Progenitor cell of endocrine pancreas (in vitro differentiated cells): ENCODE results near the gene TXNRD2. TPM values are rescaled to one million over a fixed set of nuclear protein-coding genes. Genes with fewer than 3 reads are reported as not detected.
A peak's percentile ranks its signal among the peaks of the same experiment; 100 is the strongest.
"Not testable (repeated sequence)": the region's sequence is repeated elsewhere in the genome, so short reads cannot be mapped to it uniquely, and the experiment has no call there.

Source experiments
- DNase-seq: peaks from one replicate; pipeline ENCODE4 v3.0.0; 2021; ENCODE audit warnings: low spot score; ENCODE audit not compliant: unreplicated experiment
- H3K27ac Mint-ChIP-seq: 2 replicates; pipeline ENCODE4 v1.8.0; 2021; ENCODE audit warnings: mild to moderate bottlenecking, moderate library complexity, mixed read lengths
- H3K27me3 Mint-ChIP-seq: 2 replicates; pipeline ENCODE4 v1.8.0; 2021; ENCODE audit warnings: mixed read lengths
- H3K36me3 Mint-ChIP-seq: 2 replicates; pipeline ENCODE4 v1.8.0; 2022; ENCODE audit warnings: mixed read lengths; ENCODE audit not compliant: insufficient read depth
- H3K4me1 Mint-ChIP-seq: 2 replicates; pipeline ENCODE4 v1.8.0; 2021; ENCODE audit warnings: low read depth, mixed read lengths
- H3K4me3 Mint-ChIP-seq: 2 replicates; pipeline ENCODE4 v1.8.0; 2021; ENCODE audit warnings: low read depth, mild to moderate bottlenecking, moderate library complexity, mixed read lengths
- H3K9me3 Mint-ChIP-seq: 2 replicates; pipeline ENCODE4 v1.8.0; 2021; ENCODE audit warnings: low read depth, mixed read lengths
- CTCF ChIP-seq: fragments of 200-600 bp; sonication (generic); IDR thresholded peaks from one replicate; pipeline ENCODE4 v1.5.0; 2021; ENCODE audit warnings: antibody characterized with exemption, mild to moderate bottlenecking; ENCODE audit not compliant: unreplicated experiment
- total RNA-seq: library from RNA; stranded (reverse); gene quantifications from 2 replicates; pipeline ENCODE4 v1.2.1, GENCODE V29; 2021

TXNRD2 gene
- total RNA-seq, 1 donor from 2014 or later: 14.0 TPM

DNA sequence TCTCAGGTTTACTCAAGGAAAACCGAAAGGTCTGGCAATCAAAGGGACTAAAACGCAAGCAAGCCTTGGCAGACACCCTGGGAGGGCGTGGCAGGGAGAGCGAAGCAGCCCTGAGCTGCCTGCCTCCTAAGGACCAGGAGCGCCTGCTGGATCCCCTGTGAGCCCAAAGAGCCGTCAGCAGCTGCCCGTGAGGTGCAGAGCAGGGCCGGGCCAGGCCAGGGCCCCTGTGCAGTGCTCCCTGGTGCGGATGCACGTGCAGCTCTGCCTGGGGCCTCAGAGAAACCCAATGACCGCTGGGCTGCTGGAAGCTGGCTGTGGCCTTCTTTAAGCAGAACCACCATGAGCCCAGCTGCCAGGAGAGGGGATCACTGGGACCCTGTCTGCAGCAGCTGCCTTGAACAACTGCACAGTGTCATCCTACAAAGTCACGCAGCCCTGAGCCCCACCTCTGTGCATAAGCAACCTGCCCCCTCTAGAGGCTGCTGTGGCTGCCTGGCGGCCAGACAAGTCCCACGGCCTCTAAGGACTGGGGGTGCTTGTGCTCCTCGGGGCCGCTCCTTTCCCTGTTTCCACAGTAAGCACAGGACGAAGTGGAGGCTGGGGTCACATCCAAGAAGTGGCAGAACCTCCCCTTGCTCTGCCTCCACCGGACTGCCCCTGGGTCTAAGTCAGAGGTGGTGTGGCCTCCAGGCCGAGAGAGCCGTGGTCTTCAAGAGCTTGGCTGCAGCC, 29.2 kb downstream of the TXNRD2 start:
- Mint-ChIP-seq H3K36me3 (peaks cover 11% of the 10 kb centered on the region), H3K9me3 (no peaks in the 10 kb centered on the region)

GRCh38 chr22:19911540-19912270, 29.9 kb downstream of the TXNRD2 start:
- DNase-seq: no peak
- no peak for TF ChIP-seq CTCF
- Mint-ChIP-seq H3K9me3 (no peaks in the 10 kb centered on the region), H3K4me1 (peaks cover 1% of the 10 kb centered on the region), H3K36me3 (peaks cover 11% of the 10 kb centered on the region), H3K27ac (no peak overlapping the region), H3K27me3 (peaks cover 18% of the 10 kb centered on the region), H3K4me3 (no peak overlapping the region)

More for the DNA sequence above, 29.2 kb downstream of the TXNRD2 start:
- Mint-ChIP-seq H3K4me1 (peaks cover 1% of the 10 kb centered on the region), H3K4me3 (no peak overlapping the region), H3K27me3 (peaks cover 18% of the 10 kb centered on the region), H3K27ac (no peak overlapping the region)
- peak; percentile 24 for TF ChIP-seq CTCF
- DNase-seq: no peak

- no peaks in the 10 kb centered on the region for H3K9me3 Mint-ChIP-seq
- peaks cover 12% of the 10 kb centered on the region for H3K36me3 Mint-ChIP-seq
- DNase-seq: no peak
- H3K4me3 Mint-ChIP-seq: no peak overlapping the region
- H3K27ac Mint-ChIP-seq: no peak overlapping the region
- peaks cover 19% of the 10 kb centered on the region for H3K27me3 Mint-ChIP-seq
- no peak for TF ChIP-seq CTCF
- no peaks in the 10 kb centered on the region for H3K4me1 Mint-ChIP-seq
Measured at GRCh38 chr22:19910180-19910744, 31.4 kb downstream of the TXNRD2 start.

DNA sequence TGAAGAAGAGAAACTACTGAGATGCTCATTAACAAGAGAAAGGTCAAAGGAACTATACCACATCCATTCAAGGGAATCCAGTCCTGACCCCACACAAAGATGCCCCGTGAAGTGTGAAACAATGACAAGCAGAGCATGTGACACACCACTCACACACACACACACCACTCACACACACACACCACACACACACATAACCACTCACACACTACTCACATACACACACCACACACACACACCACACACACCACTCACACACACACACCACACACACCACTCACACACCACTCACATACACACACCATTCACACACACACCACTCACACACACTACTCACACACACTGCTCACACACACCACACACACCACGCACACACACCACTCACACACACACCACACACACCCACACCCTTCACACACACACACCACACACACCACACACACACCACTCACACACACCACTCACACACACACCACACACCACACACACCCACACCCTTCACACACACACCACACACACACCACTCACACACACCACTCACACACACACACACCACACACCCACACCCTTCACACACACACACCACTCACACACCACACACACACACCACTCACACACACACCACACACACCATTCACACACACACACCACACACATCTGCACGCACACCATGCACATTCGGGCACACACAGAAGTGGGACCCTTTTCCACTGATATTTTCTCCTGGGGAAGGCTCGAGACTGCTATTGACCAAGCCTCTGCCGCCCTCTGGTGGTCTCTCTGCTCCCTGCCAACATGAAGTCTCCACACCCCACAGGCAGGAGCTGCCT, 32.1 kb downstream of the TXNRD2 start:
- Mint-ChIP-seq H3K27me3 (peaks cover 14% of the 10 kb centered on the region), H3K27ac (no peak overlapping the region), H3K36me3 (peaks cover 9% of the 10 kb centered on the region), H3K9me3 (no peaks in the 10 kb centered on the region), H3K4me1 (no peaks in the 10 kb centered on the region), H3K4me3 (no peak overlapping the region)
- peak; percentile 72 for DNase-seq
- peak; percentile 88 for TF ChIP-seq CTCF

DNA sequence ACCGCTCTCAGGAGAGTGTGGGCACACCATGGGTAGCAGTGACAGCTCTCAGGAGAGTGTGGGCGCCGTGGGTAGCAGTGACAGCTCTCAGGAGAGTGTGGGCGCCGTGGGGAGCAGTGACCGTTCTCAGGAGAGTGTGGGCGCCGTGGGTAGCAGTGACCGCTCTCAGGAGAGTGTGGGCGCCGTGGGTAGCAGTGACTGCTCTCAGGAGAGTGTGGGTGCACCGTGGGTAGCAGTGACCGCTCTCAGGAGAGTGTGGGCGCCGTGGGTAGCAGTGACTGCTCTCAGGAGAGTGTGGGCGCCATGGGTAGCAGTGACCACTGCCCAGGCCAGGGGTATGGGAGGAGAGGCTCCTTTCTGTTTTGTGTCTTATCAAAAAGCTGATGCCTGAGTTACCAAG, 33.7 kb downstream of the TXNRD2 start:
- H3K36me3 Mint-ChIP-seq, H3K4me3 Mint-ChIP-seq: not testable (repeated sequence)

GRCh38 chr22:19906864-19907263, 34.8 kb downstream of the TXNRD2 start:
- not testable (repeated sequence) for H3K27me3 Mint-ChIP-seq, H3K4me1 Mint-ChIP-seq, H3K36me3 Mint-ChIP-seq, H3K4me3 Mint-ChIP-seq, H3K9me3 Mint-ChIP-seq, DNase-seq, H3K27ac Mint-ChIP-seq

More for the DNA sequence above, 33.7 kb downstream of the TXNRD2 start:
- DNase-seq, H3K27me3 Mint-ChIP-seq, H3K9me3 Mint-ChIP-seq, H3K4me1 Mint-ChIP-seq, H3K27ac Mint-ChIP-seq: not testable (repeated sequence)
